ENCODE results near the gene SMIM36.

GRCh38 chr17:55444471-55445441 lies 66.5 kb downstream of the SMIM36 start:
- no peak for TF ChIP-seq CTCF (IDR thresholded peaks at IDR 0.05; ENCODE audit: insufficient read depth, low read length, poor library complexity, severe bottlenecking)
- no peak for TF ChIP-seq EZH2phosphoT487 (conservative IDR thresholded peaks at IDR 0.05; ENCODE audit: low read length)

Data from SU-DHL-6 (cell line).